ENCODE data around the gene ZNF609. TPM values are rescaled to one million over a fixed set of nuclear protein-coding genes. Genes with fewer than 3 reads are reported as not detected.
A peak's percentile ranks its signal among the peaks of the same experiment; 100 is the strongest.

ZNF609 gene
- total and polyA plus RNA-seq, 11 donors, result 5.8 to 24.5 (median 15.3) TPM

GRCh38 chr15:64716452-64716851 lies 256.1 kb downstream of the ZNF609 start:
- ATAC-seq, result no peak
- H3K36me3 ChIP-seq, result peaks cover 0 to 46% (median 10%) of the 10 kb centered on the region in 9 donors
- WGBS, 4 donors, result 83 to 88% (median 85%) methylated on average over 2 of the region's 2 CpGs
- H3K9me3 ChIP-seq, result no peaks in the 10 kb centered on the region
- no peaks in the 10 kb centered on the region for H3K27me3 ChIP-seq
- TF ChIP-seq POLR2A (IDR thresholded peaks at IDR 0.05) (no peak), CTCF (IDR thresholded peaks at IDR 0.05) (no peak)
- intact Hi-C loops (cut with DNase I), result no loop called here
- no peak for DNase-seq
- peaks cover 0 to 43% (median 22%) of the 10 kb centered on the region in 12 donors for H3K4me1 ChIP-seq
- H3K27ac ChIP-seq, result peak overlapping the region in 8 of 12 donors; percentile 15 to 96 (median 87)
- H3K4me3 ChIP-seq, result no peak overlapping the region

GRCh38 chr15:64717130-64717529 lies 256.8 kb downstream of the ZNF609 start:
- intact Hi-C loops (cut with DNase I), result no loop called here
- 81 to 88% (median 85%) methylated on average over 7 of the region's 7 CpGs for WGBS, 4 donors
- TF ChIP-seq CTCF (IDR thresholded peaks at IDR 0.05) (no peak), POLR2A (IDR thresholded peaks at IDR 0.05) (no peak)
- H3K4me1 ChIP-seq, result peaks cover 0 to 43% (median 22%) of the 10 kb centered on the region in 12 donors
- peaks cover 0 to 50% (median 10%) of the 10 kb centered on the region in 9 donors for H3K36me3 ChIP-seq
- no peak overlapping the region for H3K4me3 ChIP-seq
- ATAC-seq, result no peak
- H3K9me3 ChIP-seq, result no peaks in the 10 kb centered on the region
- DNase-seq, result no peak
- peak overlapping the region in 11 of 12 donors; percentile 82 to 96 (median 88) for H3K27ac ChIP-seq
- H3K27me3 ChIP-seq, result no peaks in the 10 kb centered on the region

GRCh38 chr15:64717735-64718495 lies 257.5 kb downstream of the ZNF609 start:
- H3K27me3 ChIP-seq, result no peaks in the 10 kb centered on the region
- H3K27ac ChIP-seq, result peak overlapping the region; percentile 68 to 96 (median 86)
- peaks cover 0 to 50% (median 10%) of the 10 kb centered on the region in 9 donors for H3K36me3 ChIP-seq
- ATAC-seq, result peak in 3 of 4 donors; percentile 53 to 72 (median 61)
- peaks cover 0 to 43% (median 22%) of the 10 kb centered on the region in 12 donors for H3K4me1 ChIP-seq
- H3K9me3 ChIP-seq, result no peaks in the 10 kb centered on the region
- 41 to 56% (median 44%) methylated on average over 18 of the region's 18 CpGs for WGBS, 4 donors
- intact Hi-C loops (cut with DNase I), result loop anchor here in 1 of 10 donors (1.0 kb wide), 1 partner anchor 15 kb away; no protein-coding TSS in a partner anchor
- DNase-seq, result peak in 2 of 5 donors; percentile 62 to 68
- TF ChIP-seq CTCF (IDR thresholded peaks at IDR 0.05) (no peak), POLR2A (IDR thresholded peaks at IDR 0.05) (no peak)
- peak overlapping the region in 9 of 12 donors; percentile 18 to 47 (median 33) for H3K4me3 ChIP-seq

GRCh38 chr15:64720188-64720587 lies 259.8 kb downstream of the ZNF609 start:
- Histone ChIP-seq H3K4me3 (no peak overlapping the region), H3K36me3 (peaks cover 0 to 29% (median 10%) of the 10 kb centered on the region in 9 donors), H3K9me3 (no peaks in the 10 kb centered on the region), H3K4me1 (peaks cover 0 to 43% (median 22%) of the 10 kb centered on the region in 12 donors), H3K27me3 (no peaks in the 10 kb centered on the region), H3K27ac (peak overlapping the region in 11 of 12 donors; percentile 20 to 96 (median 77))
- TF ChIP-seq POLR2A (IDR thresholded peaks at IDR 0.05) (no peak), CTCF (IDR thresholded peaks at IDR 0.05) (no peak)
- 67 to 73% (median 69%) methylated on average over 3 of the region's 3 CpGs for WGBS, 4 donors
- peak; percentile 34 to 62 (median 52) for ATAC-seq
- intact Hi-C loops (cut with DNase I), result no loop called here
- no peak for DNase-seq
